GM23338 (cell line): Measurements from ENCODE around the gene EDA.

Experiments
- CREB1 ChIP-seq: fragments of 250-450 bp; sonication (Bioruptor Pico); IDR thresholded peaks from 2 replicates; pipeline ENCODE4 v1.5.0; 2020; ENCODE audit warnings: low read depth, mild to moderate bottlenecking, moderate library complexity
- CTCF ChIP-seq, 2 experiments: fragments of 200-600 bp in 1 of 2; sonication (generic) in 1 of 2; conservative IDR thresholded peaks; 2 replicates each; pipeline versions ENCODE4 v1.5.1 to v1.6.1; 2016 to 2017; ENCODE audit warnings: antibody characterized with exemption in 2 of 2, low read depth in 2 of 2, mild to moderate bottlenecking in 2 of 2, moderate library complexity in 1 of 2
- EZH2 ChIP-seq: fragments of 200-600 bp; sonication (generic); IDR thresholded peaks from one replicate; pipeline ENCODE4 v1.8.0; 2017; ENCODE audit warnings: antibody characterized with exemption, mild to moderate bottlenecking, low read depth; ENCODE audit not compliant: unreplicated experiment
- EZH2phosphoT487 ChIP-seq: fragments of 200-600 bp; sonication (generic); IDR thresholded peaks from one replicate; pipeline ENCODE4 v1.8.1; 2018; ENCODE audit warnings: antibody characterized with exemption; ENCODE audit not compliant: unreplicated experiment
- NANOG ChIP-seq: IDR thresholded peaks from 2 replicates; pipeline ENCODE4 v1.6.1; 2016; ENCODE audit warnings: antibody characterized with exemption, borderline replicate concordance
- POLR2AphosphoS5 ChIP-seq: IDR thresholded peaks from 2 replicates; pipeline ENCODE4 v1.6.1; 2016; ENCODE audit warnings: antibody characterized with exemption, low read depth
- REST ChIP-seq: IDR thresholded peaks from one replicate; pipeline ENCODE4 v1.6.1; 2018; ENCODE audit warnings: antibody characterized with exemption; ENCODE audit not compliant: unreplicated experiment
- STAT1 ChIP-seq: IDR thresholded peaks from one replicate; pipeline ENCODE4 v1.6.1; 2016; ENCODE audit warnings: antibody characterized with exemption; ENCODE audit not compliant: unreplicated experiment
- ZNF331 ChIP-seq: fragments of 250-450 bp; sonication (Bioruptor Pico); IDR thresholded peaks from 2 replicates; pipeline ENCODE4 v1.5.0; 2020; ENCODE audit warnings: low read depth, mild to moderate bottlenecking, moderate library complexity

GRCh38 chrX:69876221-69876620, 260.3 kb downstream of the EDA start:
- TF ChIP-seq CTCF (conservative IDR thresholded peaks at IDR 0.05; ENCODE audit: low read depth in 2 of 2) (no peak), EZH2 (no peak), POLR2AphosphoS5 (no peak), STAT1 (no peak), REST (no peak), EZH2phosphoT487 (no peak), CREB1 (CRISPR knock-in tag) (no peak), NANOG (no peak), ZNF331 (no peak)
